NCI-H345 (cell line): ENCODE measurements around the gene ADGRG6.

Source experiments
- DNase-seq: peaks from one replicate; lab custom pipeline; 2025; lab: John Stamatoyannopoulos, UW

The ADGRG6 gene

GRCh38 chr6:142291512-142291911, 10.3 kb upstream of the ADGRG6 start:
- no peak for DNase-seq

- no peak for DNase-seq
Observed at GRCh38 chr6:142292166-142292924, 9.5 kb upstream of the ADGRG6 start.

GRCh38 chr6:142293121-142293520, 8.7 kb upstream of the ADGRG6 start:
- DNase-seq = no peak

GRCh38 chr6:142294679-142295078, 7.1 kb upstream of the ADGRG6 start:
- DNase-seq = no peak

- DNase-seq = no peak
Observed at GRCh38 chr6:142296975-142297604, 4.7 kb upstream of the ADGRG6 start.

DNA sequence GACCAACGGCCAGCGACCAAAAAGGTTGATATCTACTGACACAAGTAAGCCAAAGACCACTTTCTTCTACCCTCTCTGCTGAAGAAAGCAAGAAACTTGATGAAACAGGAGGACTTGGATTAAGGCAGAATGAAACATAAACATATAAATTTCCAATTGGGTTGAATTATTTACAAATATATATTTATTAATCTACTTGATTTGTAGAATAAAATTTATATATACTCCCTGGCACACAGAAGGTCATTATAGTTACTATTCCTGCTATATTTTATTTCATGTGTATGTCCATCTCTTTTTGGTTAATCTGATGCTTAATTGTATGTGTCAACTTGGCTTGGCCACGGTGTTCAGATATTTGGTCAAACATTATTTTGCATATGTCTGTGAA, 4.2 kb upstream of the ADGRG6 start:
- DNase-seq = no peak

GRCh38 chr6:142297996-142298753, 3.6 kb upstream of the ADGRG6 start:
- no peak for DNase-seq

- no peak for DNase-seq
Observed at GRCh38 chr6:142300302-142300701, 1.5 kb upstream of the ADGRG6 start.

DNA sequence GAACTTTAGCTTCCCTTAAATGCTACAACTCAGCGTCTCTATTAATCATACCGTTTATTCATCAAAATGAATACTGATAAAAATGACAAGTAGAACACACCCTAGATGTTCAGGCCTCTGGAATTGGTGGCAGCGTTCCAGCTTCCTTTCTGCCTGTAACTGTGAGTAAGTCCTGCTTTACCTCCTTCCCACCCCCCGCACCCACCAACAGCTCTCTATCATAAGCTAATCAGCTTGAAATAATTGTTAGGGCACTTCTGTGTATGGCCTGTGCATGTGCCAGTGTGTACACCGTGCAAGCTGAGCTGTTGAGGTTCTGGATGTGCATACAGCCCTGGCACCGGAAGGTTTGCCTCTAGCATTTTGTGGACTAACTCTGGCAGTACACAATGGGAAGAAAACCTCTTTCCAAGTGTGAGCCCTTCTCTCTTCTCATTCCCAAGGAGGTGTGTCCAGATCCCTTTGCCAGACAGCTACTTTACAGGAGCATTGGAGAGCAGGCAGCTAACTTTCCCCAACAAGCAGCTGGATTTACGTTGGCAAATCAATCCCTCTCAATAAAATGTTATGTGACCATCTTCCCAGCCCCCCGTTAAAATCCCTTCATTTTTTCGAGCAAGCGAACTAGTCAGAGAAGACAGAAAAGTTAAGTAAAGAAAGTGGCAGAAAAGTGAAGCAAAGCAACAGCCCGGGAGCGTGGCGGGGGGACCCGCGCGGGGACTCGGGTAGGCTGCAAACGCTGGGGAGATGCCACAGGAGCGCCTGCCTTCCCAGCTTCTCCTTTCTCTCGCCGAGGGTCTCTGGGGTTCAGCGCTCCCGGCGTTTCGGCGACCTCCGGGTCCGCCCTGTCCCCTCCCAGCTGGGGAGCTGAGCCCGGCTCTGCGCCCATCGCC, 803 bp upstream of the ADGRG6 start:
- DNase-seq = peak; percentile 26

DNA sequence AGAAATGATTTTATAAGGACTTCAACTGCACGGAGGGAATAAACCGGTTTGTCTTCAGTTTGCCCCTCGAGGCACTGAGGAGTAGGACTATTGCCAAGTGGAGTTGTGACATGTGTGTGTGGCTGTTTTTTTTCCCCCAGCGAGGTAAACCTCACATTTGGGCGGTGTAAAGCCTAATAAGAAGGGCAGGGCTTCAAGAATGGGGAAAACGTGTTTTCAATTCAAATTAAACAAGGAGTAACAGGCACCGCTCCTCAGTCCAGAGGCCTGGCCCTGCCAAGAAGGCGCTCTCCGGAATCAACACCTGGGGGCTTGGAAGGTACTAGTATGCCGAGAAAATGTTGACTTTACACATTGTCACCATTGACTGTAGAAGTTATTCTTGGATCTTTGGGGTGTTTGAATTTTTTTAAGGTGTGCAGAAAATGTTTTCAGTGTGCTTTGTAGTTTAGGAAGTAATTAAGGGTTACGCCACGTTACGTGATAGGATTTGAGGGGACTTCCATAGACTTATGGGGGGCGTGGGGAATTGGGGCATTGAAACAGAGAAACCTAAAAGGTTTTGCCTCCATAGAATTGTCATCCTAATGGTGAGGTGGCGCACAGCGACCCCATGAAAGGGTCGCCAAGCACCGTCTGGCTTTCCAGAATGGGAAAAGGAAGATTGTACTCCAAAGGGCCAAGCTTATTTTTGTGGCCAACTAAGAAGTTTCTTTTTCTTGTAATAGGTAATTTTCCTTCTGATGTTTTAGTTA, 791 bp downstream of the ADGRG6 start:
- DNase-seq = no peak

GRCh38 chr6:142303176-142303533, 1.3 kb downstream of the ADGRG6 start:
- no peak for DNase-seq

GRCh38 chr6:142304241-142304640, 2.4 kb downstream of the ADGRG6 start:
- no peak for DNase-seq

DNA sequence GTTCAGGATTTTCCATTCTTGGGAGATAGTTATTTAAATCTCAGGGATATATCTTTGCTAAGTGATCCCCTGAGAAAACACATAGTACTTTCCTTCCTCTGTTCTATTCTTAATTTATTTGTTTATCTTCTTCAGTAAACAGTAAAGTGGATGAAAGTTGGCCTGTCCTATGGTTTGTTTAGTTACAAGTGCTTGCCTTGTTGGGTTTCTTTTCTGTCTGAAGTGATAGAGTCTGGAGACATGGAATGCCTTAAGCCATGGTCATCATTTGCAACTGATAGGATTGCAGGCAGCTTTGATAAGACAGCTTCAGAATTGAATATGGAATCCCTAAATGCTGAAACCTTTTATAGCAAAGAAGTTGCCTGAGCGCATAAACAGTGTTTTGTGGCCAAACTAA, 4.9 kb downstream of the ADGRG6 start:
- DNase-seq = no peak

DNA sequence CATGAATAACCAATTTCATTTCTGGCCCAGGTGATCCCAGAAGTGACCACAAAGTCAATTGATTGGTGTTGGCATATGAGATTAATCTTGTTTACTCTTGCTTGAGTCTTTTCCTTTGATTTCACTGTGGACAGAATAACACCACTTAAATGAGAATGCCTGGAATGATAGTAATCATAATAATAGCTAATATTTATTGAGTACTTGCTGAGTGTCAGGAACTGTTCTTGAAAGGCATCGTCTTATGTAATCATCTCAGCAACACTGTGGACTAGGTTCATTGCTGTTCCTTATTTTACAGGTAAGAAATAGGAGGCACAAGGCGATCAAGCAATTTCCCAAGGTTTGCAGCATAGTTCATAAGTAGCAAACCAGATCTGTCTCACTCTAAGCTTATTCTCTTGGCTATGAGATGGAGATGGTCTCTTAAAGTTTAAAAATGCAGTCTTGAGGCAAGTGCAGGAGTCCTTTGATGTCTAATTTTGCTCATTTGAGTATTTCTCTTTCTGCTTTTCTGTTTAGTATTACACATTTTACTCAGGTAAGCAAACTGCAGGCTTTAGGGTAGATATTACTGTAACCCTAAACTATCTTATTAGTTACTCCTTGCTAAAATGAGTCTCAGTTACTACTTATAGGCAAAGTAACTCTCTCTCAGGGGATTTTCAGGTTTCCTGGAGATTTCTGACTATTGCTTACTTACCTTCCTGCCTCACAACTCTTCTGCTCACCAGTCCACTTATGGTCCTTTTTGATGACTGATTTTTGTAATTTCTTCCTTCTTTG, 6.3 kb downstream of the ADGRG6 start:
- no peak for DNase-seq

DNA sequence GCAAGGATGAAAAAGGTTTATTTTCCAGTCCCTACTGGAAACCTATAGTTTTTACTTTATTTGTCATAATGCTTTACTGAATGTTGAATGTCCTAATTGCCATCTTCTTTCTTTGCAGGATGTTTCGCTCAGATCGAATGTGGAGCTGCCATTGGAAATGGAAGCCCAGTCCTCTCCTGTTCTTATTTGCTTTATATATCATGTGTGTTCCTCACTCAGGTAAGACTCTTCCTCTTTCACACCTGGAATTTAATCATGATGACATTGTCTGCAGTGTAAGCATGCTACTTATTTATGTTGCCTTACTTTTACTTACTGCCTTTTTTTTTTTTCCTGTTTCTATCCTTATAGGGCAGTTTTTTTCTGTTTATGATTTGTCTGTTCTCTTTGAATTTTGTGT, 7.6 kb downstream of the ADGRG6 start:
- DNase-seq = no peak

GRCh38 chr6:142313284-142313683, 11.5 kb downstream of the ADGRG6 start:
- DNase-seq = no peak

- no peak for DNase-seq
Observed at GRCh38 chr6:142316791-142317368, 15.1 kb downstream of the ADGRG6 start.

- no peak for DNase-seq
Observed at GRCh38 chr6:142318714-142319113, 16.9 kb downstream of the ADGRG6 start.

GRCh38 chr6:142320366-142320765, 18.6 kb downstream of the ADGRG6 start:
- DNase-seq = no peak

DNA sequence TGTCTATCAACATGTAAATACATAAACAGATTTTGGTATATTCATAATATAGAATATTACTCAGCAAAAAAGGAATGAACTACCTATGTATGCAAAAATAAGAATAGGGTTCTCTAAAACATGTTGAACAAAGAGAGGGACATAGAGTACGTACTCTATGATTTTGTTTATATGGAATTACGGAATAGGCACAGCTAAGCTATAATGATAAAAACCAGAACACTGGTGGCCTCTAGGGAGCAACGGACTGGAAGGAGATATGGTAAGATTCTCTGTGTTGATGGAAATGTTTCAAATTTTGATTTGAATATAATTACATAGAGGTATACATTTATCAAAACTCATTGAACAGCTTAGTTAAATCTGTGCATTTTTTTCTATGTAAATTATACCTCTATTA, 19.6 kb downstream of the ADGRG6 start:
- no peak for DNase-seq
